GM10847 (cell line): ENCODE measurements around the gene TIFAB.
A peak's percentile ranks its signal among the peaks of the same experiment; 100 is the strongest.

Source experiments
- POLR2A ChIP-seq: IDR thresholded peaks from 2 replicates; pipeline ENCODE4 v1.6.1; 2011; ENCODE audit not compliant: insufficient read length; ENCODE audit errors: extremely low read depth

TIFAB gene

DNA sequence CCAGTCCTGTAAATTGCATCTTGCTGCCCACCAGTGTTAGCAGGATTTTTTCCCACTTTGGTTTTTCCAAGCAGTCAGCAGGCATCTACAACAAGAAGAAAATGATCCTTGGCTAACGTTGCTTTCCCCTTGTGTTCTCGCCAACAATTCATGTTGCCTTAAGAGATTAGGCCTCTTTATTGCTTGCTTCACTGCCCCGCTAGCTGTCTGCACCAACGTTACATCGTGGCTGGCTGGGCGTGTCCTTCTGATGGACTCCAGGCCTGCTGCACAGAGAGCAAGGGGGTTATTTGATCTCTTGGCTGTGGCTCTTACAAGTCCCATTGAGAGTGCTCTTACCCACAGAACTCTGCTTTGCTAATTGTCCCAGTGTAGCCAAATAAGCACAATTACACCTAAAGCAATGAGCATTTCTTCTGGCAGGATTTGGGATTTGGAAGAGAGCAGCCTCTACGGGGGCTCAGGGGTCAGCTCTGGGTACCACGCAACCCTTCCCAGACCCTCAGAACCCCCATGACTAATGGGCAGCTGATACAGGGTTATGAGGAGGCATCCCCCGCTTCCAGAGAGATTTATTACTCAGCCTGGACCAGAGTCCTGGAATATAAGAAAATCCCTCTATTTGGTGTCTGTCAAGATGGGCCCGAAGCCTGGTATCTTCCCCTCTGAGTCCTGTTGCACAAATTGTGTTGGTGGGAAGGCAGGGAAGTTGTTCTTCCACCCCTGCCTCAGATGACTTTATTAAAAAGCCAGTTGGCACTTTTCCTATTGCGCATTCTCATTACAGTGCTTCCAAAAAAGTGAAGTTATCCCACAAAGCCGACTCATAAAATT, 22.6 kb downstream of the TIFAB start:
- TF ChIP-seq POLR2A, result no peak

DNA sequence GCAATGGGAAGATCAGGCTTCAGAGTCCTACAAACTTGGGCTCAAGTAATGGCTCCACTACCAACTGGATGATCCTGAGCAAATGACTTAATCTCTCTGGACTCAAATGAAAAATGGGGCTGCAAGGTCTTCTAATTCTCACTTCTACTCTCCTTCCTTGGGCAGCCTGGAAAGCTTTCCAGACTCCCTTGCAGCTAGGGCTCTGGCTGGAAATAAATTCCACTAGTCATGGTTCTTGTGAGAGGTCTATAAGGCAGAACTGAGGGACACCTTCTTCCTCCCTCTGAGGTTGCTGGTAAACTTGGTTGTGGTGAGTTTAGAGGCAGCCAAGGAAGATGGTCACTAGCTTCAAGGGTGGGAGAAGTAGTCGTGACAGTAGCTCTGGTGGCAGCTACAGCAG, 23.6 kb downstream of the TIFAB start:
- no peak for TF ChIP-seq POLR2A

DNA sequence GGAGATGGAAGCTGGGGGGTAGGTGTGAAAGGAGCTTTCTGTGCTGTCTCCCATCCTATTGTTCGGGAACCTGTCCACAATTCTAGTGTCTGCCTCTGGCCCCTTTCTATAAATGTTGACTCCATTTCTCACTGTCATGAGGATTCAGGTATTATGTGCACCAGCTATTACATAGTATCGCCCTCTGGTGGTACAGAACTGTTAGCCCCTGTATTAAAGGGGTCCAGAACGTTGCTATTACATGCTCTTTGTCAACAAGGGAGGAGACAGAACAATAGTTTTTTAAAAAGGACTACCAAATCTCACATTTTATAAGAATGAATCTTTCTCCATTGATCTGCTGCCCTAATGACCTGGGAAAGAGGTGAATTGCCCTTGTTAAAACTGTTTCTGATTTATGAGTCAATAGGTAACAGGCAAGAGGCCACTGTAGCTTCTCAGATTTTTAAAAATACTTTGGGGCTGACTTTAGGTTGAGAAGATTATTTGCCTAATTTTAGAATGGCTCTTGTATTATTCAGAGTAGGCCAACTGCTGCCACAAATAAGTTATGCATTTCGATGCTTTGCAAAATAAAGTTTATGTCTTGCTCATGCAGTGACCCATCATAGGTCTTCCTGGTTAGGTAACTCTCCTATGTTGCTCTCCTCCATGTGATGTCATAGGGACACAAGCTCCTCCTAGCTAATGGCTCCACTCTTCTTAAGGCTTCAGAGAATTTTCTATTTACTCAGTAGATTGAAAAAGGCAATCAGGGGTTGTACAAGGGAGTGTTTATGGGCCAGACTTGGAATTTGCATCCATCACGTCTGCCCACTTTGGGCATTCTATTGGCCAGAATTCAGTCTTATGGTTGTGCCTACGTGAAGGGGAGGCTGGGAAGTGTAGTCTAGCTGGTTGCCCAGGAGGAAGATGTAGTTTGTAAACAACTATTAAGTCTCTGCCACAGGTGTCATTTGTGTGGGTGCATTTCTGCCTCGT, 25.8 kb downstream of the TIFAB start:
- TF ChIP-seq POLR2A, result no peak

DNA sequence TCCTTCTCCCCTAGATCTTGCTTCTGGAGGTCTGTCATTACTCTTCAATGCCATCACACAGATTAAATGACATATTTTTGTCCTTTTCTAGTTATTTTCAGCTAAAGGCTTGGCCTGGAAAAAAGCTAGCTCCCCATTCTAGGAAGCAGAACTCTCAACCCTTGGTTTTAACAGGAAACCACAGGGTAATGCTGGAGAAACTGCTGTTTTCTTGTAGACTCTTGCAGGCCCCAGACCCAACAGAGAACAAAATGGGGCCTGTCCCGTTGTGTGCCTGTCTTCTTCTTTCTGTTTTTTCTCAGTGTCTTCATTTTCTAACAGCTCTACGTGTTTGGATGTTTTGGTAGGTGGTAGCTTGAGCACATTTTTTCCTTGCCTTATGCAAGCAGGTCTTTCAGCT, 26.5 kb downstream of the TIFAB start:
- no peak for TF ChIP-seq POLR2A

DNA sequence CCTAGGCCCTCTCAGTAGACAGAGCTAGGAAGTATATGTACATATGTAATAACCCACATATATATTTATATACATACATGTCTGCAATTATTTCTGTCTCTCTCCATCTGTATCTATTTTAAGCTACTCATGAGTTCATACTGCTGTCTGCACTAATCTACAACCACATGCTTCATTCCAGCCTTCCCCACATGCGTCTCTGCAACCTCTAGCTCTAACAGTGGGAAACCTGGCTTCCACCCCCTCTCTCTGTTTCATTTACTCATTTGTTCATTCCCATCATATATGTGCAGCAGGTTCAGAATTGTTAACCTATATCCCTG, 28.3 kb downstream of the TIFAB start:
- TF ChIP-seq POLR2A, result no peak

DNA sequence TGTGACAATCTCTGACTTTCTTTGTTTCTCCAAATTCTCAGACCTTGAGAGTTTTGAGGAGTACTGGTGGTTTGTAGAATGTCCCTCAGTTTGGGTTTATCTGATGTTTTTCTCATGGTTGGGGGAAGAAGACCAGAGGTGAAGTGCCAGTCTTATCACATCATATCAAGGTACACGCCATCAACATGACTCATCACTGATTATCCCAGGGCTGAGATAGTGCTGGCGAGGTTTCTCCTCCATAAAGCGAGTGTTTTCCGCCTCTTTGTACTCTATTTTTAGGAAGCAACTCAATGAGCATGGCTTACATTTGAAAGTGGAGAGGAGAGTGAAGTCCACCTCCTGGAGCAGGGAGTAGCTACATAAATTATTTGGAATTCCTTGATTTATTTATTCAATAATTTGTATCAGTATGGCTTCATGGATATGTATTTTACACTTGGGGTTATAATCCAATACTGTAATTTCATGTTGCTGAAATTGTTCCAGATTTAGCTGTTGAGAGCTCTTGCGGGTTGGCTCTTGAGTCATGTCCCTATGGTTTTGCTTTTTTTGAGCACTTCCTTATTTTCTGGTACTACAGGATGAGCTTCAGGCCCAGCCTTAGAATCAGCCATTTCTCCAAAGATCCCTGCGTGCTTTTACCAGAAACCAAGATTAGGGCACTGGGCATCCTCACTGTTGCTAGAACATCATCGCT, 28.9 kb downstream of the TIFAB start:
- TF ChIP-seq POLR2A, result no peak

DNA sequence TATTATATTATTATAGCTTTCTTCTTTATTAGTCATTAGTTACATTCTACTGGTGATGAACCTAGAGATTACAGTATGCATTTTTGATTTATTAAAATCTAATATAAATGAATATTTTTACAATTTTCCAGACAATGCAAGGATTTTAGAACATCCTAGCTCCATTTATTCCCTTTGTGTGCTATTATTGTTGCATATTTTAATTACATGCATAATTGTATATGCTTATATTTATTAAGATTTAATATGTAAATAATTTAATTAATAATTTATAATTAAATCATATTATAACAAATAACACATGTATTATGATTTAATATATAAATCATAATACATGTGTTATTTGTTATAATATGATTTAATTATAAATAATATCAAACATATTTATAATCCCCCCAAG, 29.7 kb downstream of the TIFAB start:
- no peak for TF ChIP-seq POLR2A

DNA sequence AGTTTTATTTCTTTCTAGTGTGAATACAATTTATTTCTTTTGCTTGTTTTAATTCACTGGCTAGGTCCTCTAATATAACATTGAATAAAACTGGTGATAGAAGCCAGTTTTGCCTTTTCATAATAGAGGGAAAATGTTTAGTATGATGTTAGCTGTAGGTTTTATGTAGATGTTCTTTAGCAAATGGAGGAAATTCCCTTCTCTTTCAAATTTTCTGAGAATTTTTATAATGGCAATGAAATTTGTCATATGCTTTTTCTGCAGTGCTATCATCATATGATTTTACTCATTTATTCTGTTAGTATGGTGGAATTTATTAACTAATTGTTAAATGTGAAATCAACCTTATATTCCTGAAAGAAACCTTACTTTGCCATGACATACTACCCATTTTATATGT, 35.1 kb downstream of the TIFAB start:
- no peak for TF ChIP-seq POLR2A

DNA sequence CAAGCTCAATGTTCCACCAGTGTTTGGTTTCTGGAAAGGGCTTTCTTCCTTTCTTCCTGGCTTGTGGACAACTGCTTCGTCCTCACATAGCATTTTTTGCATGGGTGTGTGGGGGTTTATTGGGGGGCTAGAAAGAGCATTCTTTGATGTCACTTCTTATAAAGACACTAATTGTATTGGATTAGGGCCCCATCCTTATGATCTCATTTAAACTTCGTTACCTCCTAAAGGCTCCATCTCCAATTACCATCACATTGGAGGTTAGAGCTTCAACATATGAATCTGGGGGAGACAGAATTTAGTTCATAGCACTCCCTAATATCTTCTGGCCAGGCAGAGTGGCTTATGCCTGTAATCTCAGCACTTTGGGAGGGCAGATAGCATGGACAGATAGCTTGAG, 47.1 kb downstream of the TIFAB start:
- no peak for TF ChIP-seq POLR2A

DNA sequence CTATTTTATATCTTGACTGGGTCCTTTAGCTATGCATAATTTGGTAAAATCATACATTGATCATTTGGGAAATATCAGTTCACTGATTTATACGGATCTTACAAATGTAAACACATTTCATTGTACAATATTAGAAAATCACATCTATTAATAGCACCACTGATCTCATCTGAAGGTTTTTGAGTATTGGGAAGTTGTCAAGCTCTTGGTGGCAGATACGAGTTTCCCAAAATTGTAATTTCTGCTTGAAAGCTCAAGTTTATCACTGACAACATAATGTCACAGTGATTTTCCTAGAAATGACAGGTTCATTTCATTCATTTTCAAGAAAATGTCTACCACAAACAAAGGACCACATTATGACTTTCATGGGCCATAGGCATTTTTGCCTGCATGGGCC, 50.1 kb downstream of the TIFAB start:
- TF ChIP-seq POLR2A, result no peak

DNA sequence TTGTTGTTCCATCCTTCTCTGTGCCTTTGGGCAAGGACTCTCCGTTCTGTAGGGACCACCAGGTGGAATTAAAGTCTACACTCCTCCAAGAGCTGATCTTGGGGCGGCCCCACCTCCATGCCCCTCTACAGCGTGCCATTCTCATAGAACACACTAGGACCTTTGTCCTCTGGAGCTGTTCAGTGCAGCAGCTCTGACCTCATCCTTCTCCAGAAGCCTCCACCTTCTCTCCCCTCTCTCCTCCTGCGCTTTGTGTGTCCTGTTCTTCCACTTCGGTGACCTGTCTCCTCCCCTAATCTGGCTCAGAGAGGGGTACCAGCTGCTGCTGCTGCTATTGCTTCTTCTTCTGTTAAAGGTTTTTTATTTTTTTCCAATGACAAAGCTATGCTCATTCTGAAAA, 51.3 kb downstream of the TIFAB start:
- TF ChIP-seq POLR2A, result no peak

DNA sequence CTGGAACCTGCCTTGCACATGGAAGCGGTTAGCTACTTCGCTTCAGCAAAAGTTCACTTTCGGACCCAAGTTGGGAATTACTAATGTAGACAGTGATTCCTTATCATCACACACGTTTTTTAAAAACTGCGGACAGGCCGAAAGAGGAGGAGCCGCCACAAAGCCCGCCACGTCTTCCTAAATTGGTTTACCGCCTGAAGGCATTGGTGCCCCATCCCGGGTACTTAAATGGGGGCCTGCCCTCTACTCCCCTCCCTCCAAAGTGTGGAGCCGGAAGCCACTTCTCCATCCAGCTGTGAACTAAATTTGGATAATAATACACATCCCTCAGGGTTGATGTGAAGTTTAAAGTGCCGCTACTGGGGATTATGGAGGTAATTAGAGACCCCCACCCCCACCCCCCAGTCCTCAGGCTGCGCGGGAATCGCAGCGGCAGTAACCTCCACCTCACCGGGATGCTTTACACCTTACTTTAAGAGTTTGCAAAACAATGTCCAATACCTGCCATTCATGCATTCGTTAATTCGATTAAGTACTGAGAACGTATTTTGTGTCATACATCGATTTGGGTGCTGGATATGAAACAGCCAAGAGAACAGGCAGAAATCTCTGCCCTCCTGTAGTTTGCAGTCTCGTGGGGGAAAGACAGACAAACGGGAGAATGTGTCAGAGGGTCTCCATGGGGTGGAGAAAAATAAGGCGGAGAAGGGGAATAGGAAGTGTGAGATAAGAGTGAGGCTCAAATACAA, 52.2 kb downstream of the TIFAB start:
- TF ChIP-seq POLR2A, result no peak

DNA sequence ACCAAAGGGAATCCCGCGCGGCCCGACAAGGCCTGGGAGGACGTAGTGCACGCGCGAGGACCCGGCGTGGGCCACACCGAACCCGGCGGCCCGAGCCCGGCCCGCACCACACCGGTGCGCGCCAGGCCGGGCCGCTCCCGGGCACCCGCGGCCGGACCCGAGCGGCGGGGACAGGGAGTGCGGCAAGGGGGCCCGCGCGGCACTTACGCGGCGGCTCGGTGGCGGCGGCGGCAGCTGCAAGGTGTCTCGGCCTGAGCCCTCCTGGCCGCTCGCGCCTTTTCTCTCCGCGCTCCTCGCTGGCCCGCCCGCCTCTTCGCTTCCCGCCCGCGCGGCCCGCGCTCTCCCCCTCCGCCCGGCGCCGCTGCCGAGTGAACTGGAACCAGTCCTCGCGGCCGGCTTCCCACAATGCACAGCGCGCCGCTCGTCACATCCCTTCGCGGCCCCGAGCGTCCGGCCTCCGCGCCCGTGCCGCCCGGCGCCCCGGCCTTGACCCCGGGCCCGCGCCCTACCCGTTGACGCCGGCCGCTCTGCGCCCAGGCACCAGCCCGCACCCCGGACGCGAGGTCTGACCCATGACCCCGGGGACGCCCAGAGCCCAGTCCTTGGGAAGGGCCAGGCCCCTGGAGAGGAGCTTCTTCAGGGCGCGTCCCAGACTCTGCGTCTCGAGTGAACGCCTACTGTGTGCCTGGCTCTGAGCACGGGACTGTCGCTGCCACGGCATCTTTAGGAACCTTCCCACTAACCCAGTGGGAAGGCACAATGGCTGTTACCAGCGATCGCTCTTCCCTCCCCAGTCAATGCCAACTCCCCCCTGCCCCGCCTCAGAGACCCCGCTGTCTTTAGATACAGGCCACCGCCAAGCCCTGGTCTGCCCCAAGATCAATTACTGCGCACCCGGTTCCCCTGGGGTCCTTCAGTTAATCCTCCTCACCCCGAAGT, 53.0 kb downstream of the TIFAB start, which contains the start of gene MACROH2A1:
TSS of gene MACROH2A1 (minus strand) at position 377 of the 939 bp plus-strand sequence. CDS start 10,138 bp downstream, outside the sequence.
- TF ChIP-seq POLR2A, result peak; percentile 89
